Uterus (tissue), 2 donors: ENCODE data around the gene TTC36.

Experiments used
- CTCF ChIP-seq, 4 experiments: fragments of 200-600 bp in 2 of 4; fragments of 450-650 bp in 2 of 4; sonication (generic) in 2 of 4; IDR thresholded peaks; one replicate each; pipeline ENCODE4 v1.5.1; 2016 to 2019; ENCODE audit warnings: antibody characterized with exemption in 4 of 4, mild to moderate bottlenecking in 2 of 4, moderate library complexity in 1 of 4
- POLR2A ChIP-seq, 2 donors: fragments of 450-650 bp; IDR thresholded peaks; one replicate each; pipeline ENCODE4 v1.6.1; 2016; ENCODE audit warnings: antibody characterized with exemption in 2 of 2, mild to moderate bottlenecking in 1 of 2, moderate library complexity in 1 of 2

DNA sequence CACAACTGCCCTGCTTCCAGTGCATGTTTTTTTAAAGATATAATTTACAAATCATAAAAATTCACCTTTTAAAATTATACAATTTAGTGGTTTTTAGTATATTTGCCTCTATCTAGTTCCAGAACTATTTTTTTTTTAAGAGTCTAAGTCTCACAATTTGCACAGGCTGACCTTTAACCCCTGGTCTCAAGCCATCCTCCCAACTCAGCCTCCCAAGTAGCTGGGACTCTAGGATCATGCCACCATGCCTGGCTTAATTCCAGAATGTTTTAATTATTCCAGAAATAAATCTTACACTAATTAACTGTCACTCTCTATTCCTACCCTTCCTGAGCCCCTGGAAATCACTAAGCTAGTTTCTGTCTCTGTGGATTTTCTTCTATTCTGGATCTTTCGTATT is 43.5 kb downstream of the TTC36 start:
- TF ChIP-seq CTCF (IDR thresholded peaks at IDR 0.05) (no peak), POLR2A (IDR thresholded peaks at IDR 0.05) (no peak)
